Panc1 (cell line): ENCODE measurements around the gene MYBPHL.

Experiments
- CTCF ChIP-seq: fragments of 450-650 bp; IDR thresholded peaks from 2 replicates; pipeline ENCODE4 v1.5.1; 2017; ENCODE audit warnings: mild to moderate bottlenecking
- POLR2AphosphoS5 ChIP-seq: IDR thresholded peaks from 2 replicates; pipeline ENCODE4 v1.6.1; 2012; ENCODE audit warnings: mild to moderate bottlenecking, low read depth, low read length, moderate library complexity

- no peak for TF ChIP-seq POLR2AphosphoS5
- TF ChIP-seq CTCF, result no peak
Measured at GRCh38 chr1:109315288-109315687, 8.5 kb upstream of the MYBPHL start.
